ENCODE data around the gene PILRA. TPM values are rescaled to one million over a fixed set of nuclear protein-coding genes. Genes with fewer than 3 reads are reported as not detected.
"Not testable (repeated sequence)": the region's sequence is repeated elsewhere in the genome, so short reads cannot be mapped to it uniquely, and the experiment has no call there.

The PILRA gene
- polyA plus RNA-seq, 3 donors: 3.4 to 3.7 (median 3.5) TPM

GRCh38 chr7:100376066-100376465 is 2.8 kb downstream of the PILRA start:
- DNase-seq (ENCODE audit: low read depth in 3 of 3, low spot score in 2 of 3): no peak

- no peak for DNase-seq (ENCODE audit: low read depth in 3 of 3, low spot score in 2 of 3)
These were observed 4.9 kb downstream of the PILRA start for GRCh38 chr7:100378114-100378755.

GRCh38 chr7:100380196-100380595 is 6.9 kb downstream of the PILRA start:
- DNase-seq (ENCODE audit: low read depth in 3 of 3, low spot score in 2 of 3): no peak

- DNase-seq (ENCODE audit: low read depth in 3 of 3, low spot score in 2 of 3): not testable (repeated sequence)
These were observed 8.4 kb downstream of the PILRA start for GRCh38 chr7:100381531-100382233.

GRCh38 chr7:100382234-100382853 is 9.1 kb downstream of the PILRA start:
- not testable (repeated sequence) for DNase-seq (ENCODE audit: low read depth in 3 of 3, low spot score in 2 of 3)

- no peak for DNase-seq (ENCODE audit: low read depth in 3 of 3, low spot score in 2 of 3)
These were observed 11.5 kb downstream of the PILRA start for GRCh38 chr7:100384628-100385294.

- DNase-seq (ENCODE audit: low read depth in 3 of 3, low spot score in 2 of 3): no peak
These were observed 13.7 kb downstream of the PILRA start for GRCh38 chr7:100386940-100387339.

- DNase-seq (ENCODE audit: low read depth in 3 of 3, low spot score in 2 of 3): no peak
These were observed 14.4 kb downstream of the PILRA start for GRCh38 chr7:100387695-100388094.

- no peak for DNase-seq (ENCODE audit: low read depth in 3 of 3, low spot score in 2 of 3)
These were observed 16.3 kb downstream of the PILRA start for GRCh38 chr7:100389437-100390088.

- no peak for DNase-seq (ENCODE audit: low read depth in 3 of 3, low spot score in 2 of 3)
These were observed 17.2 kb downstream of the PILRA start for GRCh38 chr7:100390286-100391009.

GRCh38 chr7:100393233-100393905 is 20.1 kb downstream of the PILRA start:
- no peak for DNase-seq (ENCODE audit: low read depth in 3 of 3, low spot score in 2 of 3)

- DNase-seq (ENCODE audit: low read depth in 3 of 3, low spot score in 2 of 3): no peak
These were observed 20.8 kb downstream of the PILRA start for GRCh38 chr7:100394077-100394476.

GRCh38 chr7:100396421-100396982 is 23.2 kb downstream of the PILRA start:
- DNase-seq (ENCODE audit: low read depth in 3 of 3, low spot score in 2 of 3): no peak

- DNase-seq (ENCODE audit: low read depth in 3 of 3, low spot score in 2 of 3): no peak
These were observed 24.2 kb downstream of the PILRA start for GRCh38 chr7:100397315-100398081.

- no peak for DNase-seq (ENCODE audit: low read depth in 3 of 3, low spot score in 2 of 3)
These were observed 25.0 kb downstream of the PILRA start for GRCh38 chr7:100398239-100398638.

- no peak for DNase-seq (ENCODE audit: low read depth in 3 of 3, low spot score in 2 of 3)
These were observed 26.8 kb downstream of the PILRA start for GRCh38 chr7:100400041-100400440.

- DNase-seq (ENCODE audit: low read depth in 3 of 3, low spot score in 2 of 3): no peak
These were observed 27.4 kb downstream of the PILRA start for GRCh38 chr7:100400656-100401055.

- DNase-seq (ENCODE audit: low read depth in 3 of 3, low spot score in 2 of 3): no peak
These were observed 28.5 kb downstream of the PILRA start for GRCh38 chr7:100401811-100402210.

- DNase-seq (ENCODE audit: low read depth in 3 of 3, low spot score in 2 of 3): no peak
These were observed 29.0 kb downstream of the PILRA start for GRCh38 chr7:100402241-100402640.

Data from right renal cortex interstitium (tissue), 3 donors.